HL-60 (cell line): Measurements from ENCODE around the gene CERS5.

ENCODE experiments used
- DNase-seq, 2 experiments: peaks; one replicate each; pipeline ENCODE4 v3.0.0-alpha.2; 2010 to 2020; ENCODE audit warnings: low read depth in 1 of 2, low spot score in 1 of 2
- H3K27ac ChIP-seq: fragments of 250-450 bp; sonication (Bioruptor Pico); replicated peaks from 2 replicates; pipeline ENCODE4 v1.5.1; 2020; ENCODE audit warnings: mild to moderate bottlenecking, moderate library complexity
- H3K27me3 ChIP-seq: fragments of 250-450 bp; sonication (Bioruptor Pico); 2 replicates; pipeline ENCODE4 v1.5.1; 2021; ENCODE audit warnings: mild to moderate bottlenecking, moderate library complexity; ENCODE audit not compliant: insufficient read depth, poor library complexity, severe bottlenecking
- H3K4me3 ChIP-seq: replicated peaks from 2 replicates; pipeline ENCODE4 v1.5.1; 2011; ENCODE audit warnings: mild to moderate bottlenecking, control low read depth, low read length; ENCODE audit not compliant: insufficient read depth
- CTCF ChIP-seq: IDR thresholded peaks from one replicate; pipeline ENCODE4 v1.5.1; 2011; ENCODE audit warnings: low read length, control low read depth, inconsistent platforms; ENCODE audit not compliant: insufficient read depth
- GABPA ChIP-seq: IDR thresholded peaks from 2 replicates; pipeline ENCODE4 v1.6.1; 2012; ENCODE audit warnings: low read depth
- POLR2AphosphoS5 ChIP-seq: IDR thresholded peaks from 2 replicates; pipeline ENCODE4 v1.6.1; 2012; ENCODE audit warnings: low read depth
- REST ChIP-seq: IDR thresholded peaks from 2 replicates; pipeline ENCODE4 v1.6.1; 2012; ENCODE audit warnings: low read depth; ENCODE audit not compliant: insufficient replicate concordance
- SPI1 ChIP-seq: IDR thresholded peaks from 2 replicates; pipeline ENCODE4 v1.6.1; 2012; ENCODE audit warnings: low read depth, mild to moderate bottlenecking, borderline replicate concordance

Gene CERS5

GRCh38 chr12:50102131-50102531 is 65.0 kb downstream of the CERS5 start:
- H3K4me3 ChIP-seq, result no peak overlapping the region
- no peak overlapping the region for H3K27ac ChIP-seq
- no peaks in the 10 kb centered on the region for H3K27me3 ChIP-seq
- no peak for TF ChIP-seq SPI1
- TF ChIP-seq CTCF, result no peak
- TF ChIP-seq POLR2AphosphoS5, result no peak
- TF ChIP-seq GABPA, result no peak
- TF ChIP-seq REST, result no peak
- DNase-seq, result no peak

- TF ChIP-seq CTCF (no peak), REST (no peak), POLR2AphosphoS5 (no peak), SPI1 (no peak), GABPA (no peak)
These were observed 65.5 kb downstream of the CERS5 start for GRCh38 chr12:50101663-50102062.

GRCh38 chr12:50100561-50100960 is 66.6 kb downstream of the CERS5 start:
- H3K27ac ChIP-seq, result no peak overlapping the region
- TF ChIP-seq CTCF, result no peak
- no peak overlapping the region for H3K4me3 ChIP-seq
- no peaks in the 10 kb centered on the region for H3K27me3 ChIP-seq
- no peak for DNase-seq

More at GRCh38 chr12:50101663-50102062, 65.5 kb downstream of the CERS5 start:
- Histone ChIP-seq H3K4me3 (no peak overlapping the region), H3K27me3 (no peaks in the 10 kb centered on the region), H3K27ac (no peak overlapping the region)
- no peak for DNase-seq

- TF ChIP-seq SPI1 (no peak), GABPA (no peak), CTCF (no peak), POLR2AphosphoS5 (no peak), REST (no peak)
- no peak overlapping the region for H3K4me3 ChIP-seq
- H3K27me3 ChIP-seq, result no peaks in the 10 kb centered on the region
- DNase-seq, result no peak
- no peak overlapping the region for H3K27ac ChIP-seq
These were observed 67.7 kb downstream of the CERS5 start for GRCh38 chr12:50099302-50100008.
